GM23338 (cell line): ENCODE data around the gene SLITRK1. TPM values are rescaled to one million over a fixed set of nuclear protein-coding genes. Genes with fewer than 3 reads are reported as not detected.

Experiments
- ATAC-seq: fragments of 200-7000 bp; cut with Tn5 transposase; 3 replicates; pipeline ENCODE4 v1.9.1; 2020
- DNase-seq: peaks from one replicate; pipeline ENCODE4 v3.0.0-alpha.2; 2015; ENCODE audit warnings: low spot score
- H2AFZ ChIP-seq: fragments of 200-600 bp; sonication (generic); 2 replicates; pipeline ENCODE4 v1.8.0; 2016; ENCODE audit warnings: antibody characterized with exemption, mild to moderate bottlenecking, moderate library complexity
- H3F3A ChIP-seq: fragments of 200-600 bp; sonication (generic); replicated peaks from 2 replicates; pipeline ENCODE4 v1.8.0; 2017; ENCODE audit warnings: antibody characterized with exemption, mixed run types, low read depth
- H3K27ac ChIP-seq: fragments of 200-600 bp; sonication (generic); 2 replicates; pipeline ENCODE4 v1.6.1; 2016; ENCODE audit warnings: low read depth
- H3K27me3 ChIP-seq: fragments of 200-600 bp; sonication (generic); 2 replicates; pipeline ENCODE4 v1.8.0; 2016; ENCODE audit warnings: mild to moderate bottlenecking, mixed run types, moderate library complexity; ENCODE audit not compliant: insufficient read depth
- H3K36me3 ChIP-seq: fragments of 200-600 bp; sonication (generic); 2 replicates; pipeline ENCODE4 v1.8.0; 2016; ENCODE audit warnings: mild to moderate bottlenecking; ENCODE audit not compliant: insufficient read depth
- H3K4me1 ChIP-seq: fragments of 200-600 bp; sonication (generic); 2 replicates; pipeline ENCODE4 v1.8.0; 2016; ENCODE audit warnings: mild to moderate bottlenecking, moderate library complexity; ENCODE audit not compliant: insufficient read depth
- H3K4me2 ChIP-seq: fragments of 200-600 bp; sonication (generic); 2 replicates; pipeline ENCODE4 v1.7.1; 2017; ENCODE audit warnings: mixed run types
- H3K4me3 ChIP-seq: fragments of 200-600 bp; sonication (generic); 2 replicates; pipeline ENCODE4 v1.6.1; 2016; ENCODE audit warnings: mixed run types
- H3K79me2 ChIP-seq: fragments of 200-600 bp; sonication (generic); replicated peaks from 2 replicates; pipeline ENCODE4 v1.8.0; 2017; ENCODE audit warnings: mild to moderate bottlenecking; ENCODE audit not compliant: insufficient read depth
- H3K9me2 ChIP-seq: fragments of 200-600 bp; sonication (generic); 2 replicates; pipeline ENCODE4 v1.8.0; 2017; ENCODE audit not compliant: insufficient read depth
- H4K20me1 ChIP-seq: fragments of 200-600 bp; sonication (generic); replicated peaks from 2 replicates; pipeline ENCODE4 v1.8.0; 2017; ENCODE audit warnings: mild to moderate bottlenecking; ENCODE audit not compliant: insufficient read depth
- H3K27ac Mint-ChIP-seq: 2 replicates; pipeline ENCODE4 v1.8.0; 2020; ENCODE audit warnings: inconsistent platforms, mild to moderate bottlenecking, moderate library complexity, mixed read lengths
- H3K27me3 Mint-ChIP-seq: 3 replicates; pipeline ENCODE4 v1.8.0; 2022; ENCODE audit warnings: low read depth, mild to moderate bottlenecking, moderate library complexity, mixed read lengths, inconsistent platforms; ENCODE audit not compliant: insufficient read depth, poor library complexity
- H3K36me3 Mint-ChIP-seq: 3 replicates; pipeline ENCODE4 v1.8.0; 2021; ENCODE audit warnings: low read depth, mild to moderate bottlenecking, inconsistent platforms, moderate library complexity, mixed read lengths
- H3K4me1 Mint-ChIP-seq: 3 replicates; pipeline ENCODE4 v1.8.0; 2020; ENCODE audit warnings: mild to moderate bottlenecking, inconsistent platforms, mixed read lengths
- H3K4me3 Mint-ChIP-seq: 3 replicates; pipeline ENCODE4 v1.8.0; 2021; ENCODE audit warnings: moderate library complexity, mild to moderate bottlenecking, inconsistent platforms, mixed read lengths
- H3K9me3 Mint-ChIP-seq: 3 replicates; pipeline ENCODE4 v1.8.0; 2020; ENCODE audit warnings: moderate library complexity, mild to moderate bottlenecking, inconsistent platforms, mixed read lengths
- CREB1 ChIP-seq: fragments of 250-450 bp; sonication (Bioruptor Pico); IDR thresholded peaks from 2 replicates; pipeline ENCODE4 v1.5.0; 2020; ENCODE audit warnings: low read depth, mild to moderate bottlenecking, moderate library complexity
- EZH2 ChIP-seq: fragments of 200-600 bp; sonication (generic); IDR thresholded peaks from one replicate; pipeline ENCODE4 v1.8.0; 2017; ENCODE audit warnings: antibody characterized with exemption, mild to moderate bottlenecking, low read depth; ENCODE audit not compliant: unreplicated experiment
- EZH2phosphoT487 ChIP-seq: fragments of 200-600 bp; sonication (generic); IDR thresholded peaks from one replicate; pipeline ENCODE4 v1.8.1; 2018; ENCODE audit warnings: antibody characterized with exemption; ENCODE audit not compliant: unreplicated experiment
- JUNB ChIP-seq: IDR thresholded peaks from one replicate; pipeline ENCODE4 v1.6.1; 2016; ENCODE audit warnings: antibody characterized with exemption; ENCODE audit not compliant: unreplicated experiment
- NANOG ChIP-seq: IDR thresholded peaks from 2 replicates; pipeline ENCODE4 v1.6.1; 2016; ENCODE audit warnings: antibody characterized with exemption, borderline replicate concordance
- POLR2AphosphoS5 ChIP-seq: IDR thresholded peaks from 2 replicates; pipeline ENCODE4 v1.6.1; 2016; ENCODE audit warnings: antibody characterized with exemption, low read depth
- STAT1 ChIP-seq: IDR thresholded peaks from one replicate; pipeline ENCODE4 v1.6.1; 2016; ENCODE audit warnings: antibody characterized with exemption; ENCODE audit not compliant: unreplicated experiment
- ZNF114 ChIP-seq: fragments of 250-450 bp; sonication (Bioruptor Pico); IDR thresholded peaks from 2 replicates; pipeline ENCODE4 v1.5.0; 2020; ENCODE audit warnings: mild to moderate bottlenecking, moderate library complexity
- ZNF331 ChIP-seq: fragments of 250-450 bp; sonication (Bioruptor Pico); IDR thresholded peaks from 2 replicates; pipeline ENCODE4 v1.5.0; 2020; ENCODE audit warnings: low read depth, mild to moderate bottlenecking, moderate library complexity
- polyA plus RNA-seq: library from polyadenylated mRNA; unstranded; fragments of >200 nt; fragmentation: Nextera tagmentation; extraction: Ambion mirVana; gene quantifications from 2 replicates; pipeline ENCODE4 v1.2.1, GENCODE V29; 2016
- total RNA-seq: library from RNA; depleted of rRNA; stranded (reverse); fragments of >200 nt; shearing (Covaris generic); gene quantifications from 2 replicates; pipeline ENCODE4 v1.2.3, GENCODE V29; 2014
- TF ChIP-seq, protein P1 (sequence below): IDR thresholded peaks from 2 replicates; pipeline ENCODE4 v1.6.1; 2016; ENCODE audit warnings: antibody characterized with exemption
- TF ChIP-seq, protein P2 (sequence below): fragments of 250-450 bp; sonication (Bioruptor Pico); IDR thresholded peaks from 2 replicates; pipeline ENCODE4 v1.5.0; 2020; ENCODE audit warnings: mild to moderate bottlenecking, moderate library complexity
- TF ChIP-seq, protein P3 (sequence below): IDR thresholded peaks from one replicate; pipeline ENCODE4 v1.6.1; 2018; ENCODE audit warnings: antibody characterized with exemption; ENCODE audit not compliant: unreplicated experiment
- TF ChIP-seq, protein P4 (sequence below), 2 experiments: fragments of 200-600 bp in 1 of 2; sonication (generic) in 1 of 2; conservative IDR thresholded peaks; 2 replicates each; pipeline versions ENCODE4 v1.5.1 to v1.6.1; 2016 to 2017; ENCODE audit warnings: antibody characterized with exemption in 2 of 2, low read depth in 2 of 2, mild to moderate bottlenecking in 2 of 2, moderate library complexity in 1 of 2

SLITRK1 gene
- total and polyA plus RNA-seq, 2 experiments from 2014 or later = 0.29 to 1.1 TPM

DNA sequence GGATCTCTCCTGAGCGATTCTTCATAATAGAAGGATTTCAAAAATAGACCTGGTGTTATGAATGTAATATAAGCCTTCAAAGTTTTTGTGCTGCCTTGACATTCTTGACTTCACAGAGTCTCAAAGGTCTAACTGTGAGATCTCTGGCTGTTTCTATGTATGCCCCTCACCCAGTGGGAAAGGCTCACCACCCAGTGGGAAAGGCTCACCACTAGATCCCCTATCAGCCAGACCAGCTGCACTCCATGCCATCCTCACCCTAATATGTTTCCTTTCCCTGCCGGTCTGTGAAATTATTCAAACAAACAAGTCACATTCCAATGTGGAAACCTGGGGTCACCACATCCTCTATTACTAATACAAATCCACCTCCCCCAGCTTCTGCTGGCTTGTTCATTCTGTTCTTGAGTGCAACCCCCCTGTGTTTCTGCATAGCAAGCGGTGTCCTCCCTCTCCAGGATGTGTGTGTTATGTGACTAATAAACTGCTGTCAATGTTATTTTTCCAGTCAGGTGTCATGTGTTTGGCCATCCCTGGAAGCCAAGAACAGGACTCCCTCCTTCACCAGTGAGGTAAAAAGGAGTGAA is 13.8 kb upstream of the SLITRK1 start:
- Histone ChIP-seq H3K4me2 (no peak overlapping the region), H3K9me2 (no peaks in the 10 kb centered on the region), H3K27ac (no peak overlapping the region), H3K4me3 (no peak overlapping the region), H3F3A (no peaks in the 10 kb centered on the region), H3K79me2 (no peaks in the 10 kb centered on the region), H3K27me3 (no peaks in the 10 kb centered on the region), H4K20me1 (no peaks in the 10 kb centered on the region), H2AFZ (no peak overlapping the region), H3K4me1 (peaks cover 12% of the 10 kb centered on the region), H3K36me3 (no peaks in the 10 kb centered on the region)
- Mint-ChIP-seq H3K27ac (no peak overlapping the region), H3K27me3 (no peaks in the 10 kb centered on the region), H3K36me3 (peaks cover 6% of the 10 kb centered on the region; the same call in 2 of the 3 replicates), H3K9me3 (peaks cover 8% of the 10 kb centered on the region), H3K4me1 (peaks cover 4% of the 10 kb centered on the region; the same call in 2 of the 3 replicates), H3K4me3 (no peak overlapping the region)
- DNase-seq (no peak), ATAC-seq (no peak)
- TF ChIP-seq ZNF114 (CRISPR knock-in tag) (no peak), NANOG (no peak), STAT1 (no peak), JUNB (no peak), EZH2phosphoT487 (no peak), ZNF331 (no peak), EZH2 (no peak), POLR2AphosphoS5 (no peak), CREB1 (CRISPR knock-in tag) (no peak)
- TF ChIP-seq, protein P1, sequence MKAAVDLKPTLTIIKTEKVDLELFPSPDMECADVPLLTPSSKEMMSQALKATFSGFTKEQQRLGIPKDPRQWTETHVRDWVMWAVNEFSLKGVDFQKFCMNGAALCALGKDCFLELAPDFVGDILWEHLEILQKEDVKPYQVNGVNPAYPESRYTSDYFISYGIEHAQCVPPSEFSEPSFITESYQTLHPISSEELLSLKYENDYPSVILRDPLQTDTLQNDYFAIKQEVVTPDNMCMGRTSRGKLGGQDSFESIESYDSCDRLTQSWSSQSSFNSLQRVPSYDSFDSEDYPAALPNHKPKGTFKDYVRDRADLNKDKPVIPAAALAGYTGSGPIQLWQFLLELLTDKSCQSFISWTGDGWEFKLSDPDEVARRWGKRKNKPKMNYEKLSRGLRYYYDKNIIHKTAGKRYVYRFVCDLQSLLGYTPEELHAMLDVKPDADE = no peak
- TF ChIP-seq, protein P2, sequence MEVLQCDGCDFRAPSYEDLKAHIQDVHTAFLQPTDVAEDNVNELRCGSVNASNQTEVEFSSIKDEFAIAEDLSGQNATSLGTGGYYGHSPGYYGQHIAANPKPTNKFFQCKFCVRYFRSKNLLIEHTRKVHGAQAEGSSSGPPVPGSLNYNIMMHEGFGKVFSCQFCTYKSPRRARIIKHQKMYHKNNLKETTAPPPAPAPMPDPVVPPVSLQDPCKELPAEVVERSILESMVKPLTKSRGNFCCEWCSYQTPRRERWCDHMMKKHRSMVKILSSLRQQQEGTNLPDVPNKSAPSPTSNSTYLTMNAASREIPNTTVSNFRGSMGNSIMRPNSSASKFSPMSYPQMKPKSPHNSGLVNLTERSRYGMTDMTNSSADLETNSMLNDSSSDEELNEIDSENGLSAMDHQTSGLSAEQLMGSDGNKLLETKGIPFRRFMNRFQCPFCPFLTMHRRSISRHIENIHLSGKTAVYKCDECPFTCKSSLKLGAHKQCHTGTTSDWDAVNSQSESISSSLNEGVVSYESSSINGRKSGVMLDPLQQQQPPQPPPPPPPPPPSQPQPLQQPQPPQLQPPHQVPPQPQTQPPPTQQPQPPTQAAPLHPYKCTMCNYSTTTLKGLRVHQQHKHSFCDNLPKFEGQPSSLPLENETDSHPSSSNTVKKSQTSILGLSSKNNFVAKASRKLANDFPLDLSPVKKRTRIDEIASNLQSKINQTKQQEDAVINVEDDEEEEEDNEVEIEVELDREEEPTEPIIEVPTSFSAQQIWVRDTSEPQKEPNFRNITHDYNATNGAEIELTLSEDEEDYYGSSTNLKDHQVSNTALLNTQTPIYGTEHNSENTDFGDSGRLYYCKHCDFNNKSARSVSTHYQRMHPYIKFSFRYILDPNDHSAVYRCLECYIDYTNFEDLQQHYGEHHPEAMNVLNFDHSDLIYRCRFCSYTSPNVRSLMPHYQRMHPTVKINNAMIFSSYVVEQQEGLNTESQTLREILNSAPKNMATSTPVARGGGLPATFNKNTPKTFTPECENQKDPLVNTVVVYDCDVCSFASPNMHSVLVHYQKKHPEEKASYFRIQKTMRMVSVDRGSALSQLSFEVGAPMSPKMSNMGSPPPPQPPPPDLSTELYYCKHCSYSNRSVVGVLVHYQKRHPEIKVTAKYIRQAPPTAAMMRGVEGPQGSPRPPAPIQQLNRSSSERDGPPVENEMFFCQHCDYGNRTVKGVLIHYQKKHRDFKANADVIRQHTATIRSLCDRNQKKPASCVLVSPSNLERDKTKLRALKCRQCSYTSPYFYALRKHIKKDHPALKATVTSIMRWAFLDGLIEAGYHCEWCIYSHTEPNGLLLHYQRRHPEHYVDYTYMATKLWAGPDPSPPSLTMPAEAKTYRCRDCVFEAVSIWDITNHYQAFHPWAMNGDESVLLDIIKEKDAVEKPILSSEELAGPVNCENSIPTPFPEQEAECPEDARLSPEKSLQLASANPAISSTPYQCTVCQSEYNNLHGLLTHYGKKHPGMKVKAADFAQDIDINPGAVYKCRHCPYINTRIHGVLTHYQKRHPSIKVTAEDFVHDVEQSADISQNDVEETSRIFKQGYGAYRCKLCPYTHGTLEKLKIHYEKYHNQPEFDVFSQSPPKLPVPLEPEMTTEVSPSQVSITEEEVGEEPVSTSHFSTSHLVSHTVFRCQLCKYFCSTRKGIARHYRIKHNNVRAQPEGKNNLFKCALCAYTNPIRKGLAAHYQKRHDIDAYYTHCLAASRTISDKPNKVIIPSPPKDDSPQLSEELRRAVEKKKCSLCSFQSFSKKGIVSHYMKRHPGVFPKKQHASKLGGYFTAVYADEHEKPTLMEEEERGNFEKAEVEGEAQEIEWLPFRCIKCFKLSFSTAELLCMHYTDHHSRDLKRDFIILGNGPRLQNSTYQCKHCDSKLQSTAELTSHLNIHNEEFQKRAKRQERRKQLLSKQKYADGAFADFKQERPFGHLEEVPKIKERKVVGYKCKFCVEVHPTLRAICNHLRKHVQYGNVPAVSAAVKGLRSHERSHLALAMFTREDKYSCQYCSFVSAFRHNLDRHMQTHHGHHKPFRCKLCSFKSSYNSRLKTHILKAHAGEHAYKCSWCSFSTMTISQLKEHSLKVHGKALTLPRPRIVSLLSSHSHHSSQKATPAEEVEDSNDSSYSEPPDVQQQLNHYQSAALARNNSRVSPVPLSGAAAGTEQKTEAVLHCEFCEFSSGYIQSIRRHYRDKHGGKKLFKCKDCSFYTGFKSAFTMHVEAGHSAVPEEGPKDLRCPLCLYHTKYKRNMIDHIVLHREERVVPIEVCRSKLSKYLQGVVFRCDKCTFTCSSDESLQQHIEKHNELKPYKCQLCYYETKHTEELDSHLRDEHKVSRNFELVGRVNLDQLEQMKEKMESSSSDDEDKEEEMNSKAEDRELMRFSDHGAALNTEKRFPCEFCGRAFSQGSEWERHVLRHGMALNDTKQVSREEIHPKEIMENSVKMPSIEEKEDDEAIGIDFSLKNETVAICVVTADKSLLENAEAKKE (CRISPR knock-in tag) = no peak
- TF ChIP-seq, protein P3, sequence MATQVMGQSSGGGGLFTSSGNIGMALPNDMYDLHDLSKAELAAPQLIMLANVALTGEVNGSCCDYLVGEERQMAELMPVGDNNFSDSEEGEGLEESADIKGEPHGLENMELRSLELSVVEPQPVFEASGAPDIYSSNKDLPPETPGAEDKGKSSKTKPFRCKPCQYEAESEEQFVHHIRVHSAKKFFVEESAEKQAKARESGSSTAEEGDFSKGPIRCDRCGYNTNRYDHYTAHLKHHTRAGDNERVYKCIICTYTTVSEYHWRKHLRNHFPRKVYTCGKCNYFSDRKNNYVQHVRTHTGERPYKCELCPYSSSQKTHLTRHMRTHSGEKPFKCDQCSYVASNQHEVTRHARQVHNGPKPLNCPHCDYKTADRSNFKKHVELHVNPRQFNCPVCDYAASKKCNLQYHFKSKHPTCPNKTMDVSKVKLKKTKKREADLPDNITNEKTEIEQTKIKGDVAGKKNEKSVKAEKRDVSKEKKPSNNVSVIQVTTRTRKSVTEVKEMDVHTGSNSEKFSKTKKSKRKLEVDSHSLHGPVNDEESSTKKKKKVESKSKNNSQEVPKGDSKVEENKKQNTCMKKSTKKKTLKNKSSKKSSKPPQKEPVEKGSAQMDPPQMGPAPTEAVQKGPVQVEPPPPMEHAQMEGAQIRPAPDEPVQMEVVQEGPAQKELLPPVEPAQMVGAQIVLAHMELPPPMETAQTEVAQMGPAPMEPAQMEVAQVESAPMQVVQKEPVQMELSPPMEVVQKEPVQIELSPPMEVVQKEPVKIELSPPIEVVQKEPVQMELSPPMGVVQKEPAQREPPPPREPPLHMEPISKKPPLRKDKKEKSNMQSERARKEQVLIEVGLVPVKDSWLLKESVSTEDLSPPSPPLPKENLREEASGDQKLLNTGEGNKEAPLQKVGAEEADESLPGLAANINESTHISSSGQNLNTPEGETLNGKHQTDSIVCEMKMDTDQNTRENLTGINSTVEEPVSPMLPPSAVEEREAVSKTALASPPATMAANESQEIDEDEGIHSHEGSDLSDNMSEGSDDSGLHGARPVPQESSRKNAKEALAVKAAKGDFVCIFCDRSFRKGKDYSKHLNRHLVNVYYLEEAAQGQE = no peak
- TF ChIP-seq, protein P4, sequence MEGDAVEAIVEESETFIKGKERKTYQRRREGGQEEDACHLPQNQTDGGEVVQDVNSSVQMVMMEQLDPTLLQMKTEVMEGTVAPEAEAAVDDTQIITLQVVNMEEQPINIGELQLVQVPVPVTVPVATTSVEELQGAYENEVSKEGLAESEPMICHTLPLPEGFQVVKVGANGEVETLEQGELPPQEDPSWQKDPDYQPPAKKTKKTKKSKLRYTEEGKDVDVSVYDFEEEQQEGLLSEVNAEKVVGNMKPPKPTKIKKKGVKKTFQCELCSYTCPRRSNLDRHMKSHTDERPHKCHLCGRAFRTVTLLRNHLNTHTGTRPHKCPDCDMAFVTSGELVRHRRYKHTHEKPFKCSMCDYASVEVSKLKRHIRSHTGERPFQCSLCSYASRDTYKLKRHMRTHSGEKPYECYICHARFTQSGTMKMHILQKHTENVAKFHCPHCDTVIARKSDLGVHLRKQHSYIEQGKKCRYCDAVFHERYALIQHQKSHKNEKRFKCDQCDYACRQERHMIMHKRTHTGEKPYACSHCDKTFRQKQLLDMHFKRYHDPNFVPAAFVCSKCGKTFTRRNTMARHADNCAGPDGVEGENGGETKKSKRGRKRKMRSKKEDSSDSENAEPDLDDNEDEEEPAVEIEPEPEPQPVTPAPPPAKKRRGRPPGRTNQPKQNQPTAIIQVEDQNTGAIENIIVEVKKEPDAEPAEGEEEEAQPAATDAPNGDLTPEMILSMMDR (conservative IDR thresholded peaks at IDR 0.05; ENCODE audit: low read depth in 2 of 2) = no peak
